Fibroblast of lung (primary cell): ENCODE results near the gene HAUS7.

Experiments used
- EZH2 ChIP-seq: IDR thresholded peaks from 2 replicates; pipeline ENCODE4 v1.5.1; 2012; ENCODE audit warnings: low read length, control low read depth, mild to moderate bottlenecking; ENCODE audit errors: missing control alignments
- TF ChIP-seq, protein P1 (sequence below), 2 donors: IDR thresholded peaks in 1 of 2; conservative IDR thresholded peaks in 1 of 2; 1 replicate in 1 of 2; 2 replicates in 1 of 2; pipeline ENCODE4 v1.5.1; 2011 to 2012; ENCODE audit warnings: low read length in 2 of 2, control low read depth in 1 of 2, inconsistent platforms in 1 of 2, low read depth in 1 of 2, mild to moderate bottlenecking in 1 of 2

DNA sequence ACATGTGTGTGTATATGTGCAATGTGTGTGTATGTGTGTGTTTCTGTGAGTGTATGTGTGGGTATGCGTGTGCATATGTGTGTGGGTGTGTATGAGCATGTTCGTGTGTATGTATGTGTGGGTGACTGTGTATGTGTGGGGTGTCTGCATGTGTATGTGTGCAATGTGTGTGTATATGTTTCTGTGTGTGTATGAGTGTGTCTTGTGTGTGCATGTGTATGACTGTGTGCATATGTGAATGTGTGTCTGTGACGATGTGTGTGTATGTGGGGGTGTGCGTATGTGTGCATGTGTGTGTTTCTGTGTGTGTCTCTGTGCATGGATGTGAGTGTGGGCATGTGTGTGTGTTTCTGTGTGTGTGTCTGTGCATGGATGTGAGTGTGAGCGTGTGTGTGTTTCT, 42.9 kb upstream of the HAUS7 start:
- TF ChIP-seq, protein P1, sequence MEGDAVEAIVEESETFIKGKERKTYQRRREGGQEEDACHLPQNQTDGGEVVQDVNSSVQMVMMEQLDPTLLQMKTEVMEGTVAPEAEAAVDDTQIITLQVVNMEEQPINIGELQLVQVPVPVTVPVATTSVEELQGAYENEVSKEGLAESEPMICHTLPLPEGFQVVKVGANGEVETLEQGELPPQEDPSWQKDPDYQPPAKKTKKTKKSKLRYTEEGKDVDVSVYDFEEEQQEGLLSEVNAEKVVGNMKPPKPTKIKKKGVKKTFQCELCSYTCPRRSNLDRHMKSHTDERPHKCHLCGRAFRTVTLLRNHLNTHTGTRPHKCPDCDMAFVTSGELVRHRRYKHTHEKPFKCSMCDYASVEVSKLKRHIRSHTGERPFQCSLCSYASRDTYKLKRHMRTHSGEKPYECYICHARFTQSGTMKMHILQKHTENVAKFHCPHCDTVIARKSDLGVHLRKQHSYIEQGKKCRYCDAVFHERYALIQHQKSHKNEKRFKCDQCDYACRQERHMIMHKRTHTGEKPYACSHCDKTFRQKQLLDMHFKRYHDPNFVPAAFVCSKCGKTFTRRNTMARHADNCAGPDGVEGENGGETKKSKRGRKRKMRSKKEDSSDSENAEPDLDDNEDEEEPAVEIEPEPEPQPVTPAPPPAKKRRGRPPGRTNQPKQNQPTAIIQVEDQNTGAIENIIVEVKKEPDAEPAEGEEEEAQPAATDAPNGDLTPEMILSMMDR (conservative IDR thresholded peaks at IDR 0.05 in 1 of 2, IDR thresholded peaks at IDR 0.05 in 1 of 2; ENCODE audit: low read depth in 1 of 2, low read length in 2 of 2): no peak
- TF ChIP-seq EZH2: no peak
